Brain pericyte (primary cell): ENCODE results near the gene PPIA.
A peak's percentile ranks its signal among the peaks of the same experiment; 100 is the strongest.
"Not testable (repeated sequence)": the region's sequence is repeated elsewhere in the genome, so short reads cannot be mapped to it uniquely, and the experiment has no call there.

ENCODE experiments used
- DNase-seq: peaks from one replicate; pipeline ENCODE4 v3.0.0-alpha.2; 2012; ENCODE audit warnings: low read depth, low spot score

PPIA gene

DNA sequence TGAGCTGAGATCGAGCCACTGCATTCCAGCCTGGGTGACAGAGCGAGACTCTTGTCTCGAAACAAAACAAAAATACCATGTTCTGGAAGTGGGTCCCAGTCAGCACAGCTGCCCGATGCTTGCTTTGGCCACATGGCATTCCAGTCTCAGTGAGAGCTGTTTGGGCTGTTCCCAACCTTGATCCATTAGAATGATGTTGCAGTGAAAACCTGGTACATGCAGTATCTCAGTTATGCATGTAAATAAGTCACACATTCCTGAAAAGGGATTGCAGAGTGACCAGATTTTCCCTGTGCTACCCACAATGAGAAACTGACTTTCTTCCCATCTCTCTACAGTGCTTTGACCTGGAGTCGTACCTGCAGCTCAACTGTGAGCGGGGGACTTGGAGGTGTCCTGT lies 32.4 kb upstream of the PPIA start:
- DNase-seq, result no peak

GRCh38 chr7:44764665-44765578 lies 31.6 kb upstream of the PPIA start:
- DNase-seq, result no peak

DNA sequence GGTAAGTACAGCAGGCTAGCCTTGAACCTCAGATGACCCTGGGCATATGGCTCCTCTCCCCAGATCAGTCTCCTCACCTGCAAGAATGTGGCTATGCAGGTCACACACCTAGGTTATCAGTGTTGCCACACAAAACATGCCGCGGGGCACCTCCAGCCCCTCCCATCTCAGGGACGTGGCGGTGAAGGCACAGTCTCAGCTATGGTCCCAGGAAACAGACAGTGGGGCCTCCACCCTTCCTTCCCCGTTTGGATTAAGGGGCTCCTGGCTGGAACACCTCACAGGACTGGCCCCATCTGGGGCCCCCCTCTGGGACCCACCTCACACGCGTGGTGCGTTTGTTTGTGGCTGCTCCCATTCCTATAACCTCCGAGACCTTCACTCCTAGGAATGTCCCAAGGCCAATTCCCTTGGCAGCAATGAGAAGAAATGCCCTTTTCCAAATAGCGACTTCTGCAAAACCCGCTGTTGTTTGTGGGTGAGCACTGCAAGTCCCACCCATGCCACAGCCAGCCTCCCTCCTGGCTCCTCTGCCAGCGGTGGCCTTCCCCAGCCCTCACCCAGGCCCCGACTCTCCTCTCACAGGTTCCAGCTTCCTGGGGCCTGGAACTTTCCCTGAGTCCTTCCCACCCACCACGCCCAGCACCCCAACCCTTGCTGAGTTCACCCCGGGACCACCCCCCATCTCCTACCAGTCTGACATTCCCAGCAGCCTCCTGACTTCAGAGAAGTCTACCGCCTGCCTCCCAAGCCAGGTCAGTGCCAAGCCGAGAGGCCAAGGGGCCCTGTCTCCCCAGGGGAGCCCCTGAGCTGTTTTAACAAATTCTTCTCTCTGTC lies 30.7 kb upstream of the PPIA start:
- DNase-seq, result no peak

DNA sequence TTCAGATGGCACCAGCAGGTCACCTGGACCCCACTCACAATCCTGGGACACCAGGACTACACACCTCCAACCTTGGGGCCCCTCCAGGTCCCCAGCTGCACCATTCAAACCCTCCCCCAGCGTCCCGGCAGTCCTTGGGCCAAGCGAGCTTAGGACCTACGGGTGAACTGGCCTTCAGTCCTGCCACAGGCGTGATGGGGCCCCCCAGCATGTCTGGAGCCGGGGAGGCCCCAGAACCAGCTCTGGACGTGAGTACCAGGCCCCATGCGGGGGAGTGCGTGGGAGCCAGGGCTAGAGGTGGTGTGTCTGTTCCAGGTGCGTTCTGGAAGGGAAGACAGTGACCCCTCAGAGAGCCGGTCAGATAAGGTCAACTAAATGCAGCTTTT lies 30.1 kb upstream of the PPIA start:
- no peak for DNase-seq

DNA sequence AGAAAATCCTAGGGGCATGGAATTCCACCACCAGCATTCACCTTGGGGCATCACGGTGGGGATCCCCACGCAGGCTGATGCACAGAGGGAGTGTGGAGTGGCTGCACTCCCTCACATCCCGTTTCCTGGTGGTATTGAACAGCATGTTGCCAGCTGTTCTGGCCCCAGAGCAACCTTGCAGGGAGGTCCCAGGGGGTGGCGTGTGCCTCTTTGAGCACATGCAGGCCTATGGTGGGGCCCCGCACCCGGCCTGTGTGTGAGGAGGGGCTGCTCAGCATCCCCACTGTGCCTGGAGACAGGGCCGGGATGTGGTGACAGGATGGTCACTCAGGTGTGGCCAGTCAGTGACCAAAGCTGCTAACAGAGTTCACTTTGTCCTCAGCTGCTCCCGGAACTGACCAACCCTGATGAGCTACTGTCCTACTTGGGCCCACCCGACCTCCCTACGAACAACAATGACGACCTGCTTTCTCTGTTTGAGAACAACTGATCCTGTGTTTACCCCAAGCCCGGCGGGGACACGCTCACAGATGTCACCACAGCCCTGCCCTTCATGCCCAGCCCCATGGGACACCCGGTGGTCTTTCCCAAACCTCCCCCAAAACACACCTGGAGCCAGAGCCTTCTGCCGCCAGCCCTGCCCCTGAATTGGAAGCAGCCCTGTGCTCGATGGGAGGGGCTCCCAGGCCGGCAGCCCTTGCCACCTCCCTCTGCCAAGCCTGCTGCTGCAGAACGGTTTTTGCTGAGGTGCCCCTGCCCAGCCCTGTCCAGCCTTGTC lies 29.2 kb upstream of the PPIA start:
- no peak for DNase-seq

DNA sequence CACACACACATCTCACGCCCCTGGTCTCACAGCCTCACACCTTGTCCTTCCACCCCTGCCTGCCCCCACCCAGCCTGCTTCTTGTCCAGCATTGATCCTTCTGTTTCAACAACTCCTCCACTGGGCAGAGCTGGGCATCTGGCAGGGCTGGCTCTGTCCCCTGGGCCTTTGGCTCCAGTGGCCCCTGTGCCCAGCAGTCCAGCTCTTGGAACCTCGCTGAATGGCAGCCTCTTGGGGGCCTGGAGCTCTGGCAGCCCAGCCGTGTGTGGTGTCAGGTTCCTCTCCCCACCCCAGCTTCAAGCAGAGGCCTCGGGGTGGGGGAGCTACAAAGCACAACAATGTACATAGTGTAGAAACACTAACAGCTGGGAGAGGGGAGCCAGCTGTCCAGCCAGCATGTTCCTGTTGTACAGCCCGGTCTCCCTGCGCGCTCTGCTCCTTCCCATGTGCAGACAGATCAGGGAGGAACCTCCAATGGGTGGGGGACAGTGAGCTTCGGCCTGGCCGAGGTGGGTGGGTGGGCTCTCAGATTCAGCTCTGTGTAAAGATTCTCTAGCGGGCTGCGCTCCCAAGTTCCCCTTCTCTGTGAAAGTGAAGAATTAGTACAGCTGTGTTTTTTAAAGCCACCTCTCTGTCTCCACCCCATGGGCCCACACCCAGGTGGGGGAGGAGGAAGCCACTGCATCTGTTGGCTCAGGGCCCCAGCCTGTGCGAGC lies 28.4 kb upstream of the PPIA start:
- peak; percentile 46 for DNase-seq

DNA sequence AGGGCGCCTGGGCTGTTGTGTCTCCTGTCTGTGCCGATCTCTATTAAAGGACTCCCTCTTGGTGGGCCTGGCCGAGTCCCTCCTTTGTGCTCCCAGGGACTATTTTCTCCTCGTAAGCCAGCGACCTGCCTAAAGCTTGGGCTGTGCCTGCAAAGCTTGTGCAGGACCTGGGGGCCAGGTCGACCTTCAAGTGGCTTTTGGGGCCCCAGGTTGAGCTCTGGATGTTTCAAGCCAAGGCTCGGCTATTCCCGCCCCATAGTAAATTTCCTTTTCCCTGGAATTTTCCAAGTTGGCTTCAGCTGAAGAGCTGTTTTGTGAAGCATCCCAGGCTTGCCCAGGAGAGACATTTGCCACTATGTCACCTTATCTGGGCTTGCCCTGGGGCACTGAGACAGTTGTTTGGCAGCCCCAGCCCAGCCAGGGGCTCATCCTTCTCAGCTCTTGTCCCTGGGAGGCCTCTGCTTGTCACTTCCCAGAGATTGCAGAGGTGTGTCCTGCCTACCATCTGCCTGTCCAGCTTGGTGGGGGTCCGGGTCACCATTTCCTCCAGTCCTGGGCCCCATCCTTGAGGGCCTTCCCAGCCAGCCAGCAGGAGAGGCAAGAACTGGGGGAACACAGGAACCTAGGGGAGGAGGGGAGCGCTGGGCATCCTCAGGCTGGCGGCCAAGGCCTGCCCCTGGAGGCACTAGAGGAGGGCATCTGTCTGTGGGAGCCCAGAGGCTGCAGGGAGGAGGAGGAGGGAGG lies 27.7 kb upstream of the PPIA start:
- no peak for DNase-seq

- DNase-seq, result no peak
Measured at GRCh38 chr7:44769376-44769775, 27.1 kb upstream of the PPIA start.

DNA sequence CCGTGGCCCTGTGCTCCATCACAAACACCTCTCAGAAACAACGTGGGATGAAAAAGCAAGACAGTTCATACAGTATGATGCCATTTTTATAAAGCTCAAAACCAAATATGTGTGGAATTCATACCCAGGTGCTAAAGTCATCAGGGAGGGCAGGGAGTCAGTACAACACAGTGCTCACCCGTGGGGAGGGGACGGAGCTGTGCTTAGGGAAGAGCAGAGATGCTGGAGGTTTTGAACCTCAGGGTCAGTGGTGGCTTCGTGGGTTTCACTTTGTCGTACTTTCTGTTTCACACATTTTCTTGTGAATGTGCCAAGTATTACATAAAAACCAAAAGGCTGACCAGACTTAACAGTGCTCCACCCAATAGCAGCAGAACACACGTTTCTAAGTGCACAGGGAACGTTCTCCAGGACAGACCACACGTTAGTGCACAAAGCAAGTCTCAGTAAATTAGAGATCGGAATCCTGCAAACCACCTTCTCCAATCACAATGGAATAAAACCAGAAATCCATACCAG lies 26.6 kb upstream of the PPIA start:
- DNase-seq, result no peak

- no peak for DNase-seq
Measured at GRCh38 chr7:44771358-44771757, 25.1 kb upstream of the PPIA start.

- no peak for DNase-seq
Measured at GRCh38 chr7:44772440-44772839, 24.0 kb upstream of the PPIA start.

DNA sequence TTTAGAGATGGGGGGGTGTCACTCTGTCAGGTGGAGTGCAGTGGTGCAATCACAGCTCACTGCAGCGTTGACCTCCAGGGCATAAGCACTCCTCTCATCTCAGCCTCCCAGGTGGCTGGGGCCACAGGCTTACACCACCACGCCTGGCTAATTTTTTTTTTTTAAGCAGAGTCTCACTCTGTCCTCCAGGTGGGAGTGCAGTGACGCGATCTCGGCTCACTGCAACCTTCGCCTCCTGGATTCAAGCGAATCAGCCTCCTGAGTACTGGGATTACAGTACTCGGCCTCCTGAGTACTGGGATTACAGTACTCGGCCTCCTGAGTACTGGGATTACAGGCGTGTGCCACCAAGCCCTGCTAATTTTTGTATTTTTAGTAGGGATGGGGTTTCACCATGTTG lies 23.6 kb upstream of the PPIA start:
- no peak for DNase-seq

DNA sequence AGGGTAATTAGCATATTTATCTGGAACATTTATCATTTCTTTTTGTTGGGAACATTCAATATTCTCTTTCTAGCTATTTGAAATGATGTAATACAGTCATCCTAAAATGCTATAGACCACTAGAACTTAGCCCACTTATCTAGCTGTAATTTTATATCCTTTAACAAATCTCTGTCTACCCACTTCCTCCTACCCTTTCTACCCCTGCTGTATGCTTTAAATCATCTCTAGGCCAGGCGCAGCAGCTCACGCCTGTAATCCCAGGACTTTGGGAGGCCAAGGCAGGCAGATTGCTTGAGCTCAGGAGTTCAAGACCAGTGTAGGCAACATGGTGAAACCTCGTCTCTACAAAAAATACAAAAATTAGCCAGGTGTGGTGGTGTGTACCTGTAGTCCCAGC lies 22.0 kb upstream of the PPIA start:
- DNase-seq, result not testable (repeated sequence)

DNA sequence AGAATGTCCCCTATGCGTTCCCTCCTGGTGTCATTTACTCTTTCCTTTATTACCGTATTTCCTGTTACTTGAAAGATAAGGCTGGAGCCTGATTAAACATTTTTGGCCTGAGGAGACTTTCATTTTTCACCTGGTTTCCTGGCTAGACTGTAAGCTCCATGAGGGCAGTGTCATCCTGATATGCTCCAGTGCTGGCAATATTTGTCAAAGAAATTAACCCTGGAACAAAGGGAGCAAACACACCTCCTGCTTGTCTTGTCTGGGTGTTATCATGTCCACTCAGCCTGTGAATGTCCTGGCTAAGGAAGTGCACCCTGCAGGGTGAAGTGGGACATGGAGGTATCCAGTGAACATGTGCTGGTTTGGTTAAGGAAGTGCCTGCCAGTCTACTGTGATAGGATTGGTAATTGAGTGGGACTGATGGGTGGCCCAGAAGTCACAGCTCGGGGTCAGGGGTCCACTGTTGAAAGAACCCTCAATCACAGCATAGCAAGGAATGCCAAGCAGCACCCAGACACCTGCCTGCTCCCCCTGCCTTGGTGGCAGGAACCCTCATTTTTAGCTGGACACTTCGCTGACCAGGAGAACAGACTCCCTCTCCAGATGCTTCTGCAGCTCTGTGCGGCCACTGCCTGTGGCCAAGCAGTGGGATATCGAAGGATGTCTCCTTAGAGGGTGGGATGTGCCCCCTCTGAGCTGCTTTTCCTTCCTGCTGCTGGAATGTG lies 20.9 kb upstream of the PPIA start:
- no peak for DNase-seq

GRCh38 chr7:44776211-44776610 lies 20.3 kb upstream of the PPIA start:
- DNase-seq, result no peak

- DNase-seq, result no peak
Measured at GRCh38 chr7:44782460-44782859, 14.0 kb upstream of the PPIA start.

GRCh38 chr7:44783407-44783806 lies 13.1 kb upstream of the PPIA start:
- no peak for DNase-seq

DNA sequence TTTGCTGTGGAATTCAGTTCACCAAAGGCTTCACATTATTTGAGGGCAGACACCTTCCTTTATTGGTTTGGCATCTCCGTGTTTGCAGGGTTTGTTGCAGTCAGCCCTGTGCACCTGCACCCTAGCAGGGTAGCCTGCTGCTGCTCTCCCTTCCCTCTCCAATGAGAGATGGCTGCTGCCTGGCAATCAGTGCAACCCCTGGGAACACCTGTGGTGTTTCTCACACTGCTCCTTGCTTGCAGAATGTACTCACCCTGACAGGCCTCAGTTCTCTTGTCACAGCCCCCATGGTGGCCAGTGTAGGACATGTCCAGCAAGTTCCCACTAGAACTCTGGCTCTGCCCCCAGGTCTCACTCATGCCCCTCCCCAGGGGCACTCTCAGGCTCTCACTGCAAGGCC lies 12.1 kb upstream of the PPIA start:
- DNase-seq, result no peak

- not testable (repeated sequence) for DNase-seq
Measured at GRCh38 chr7:44785218-44785617, 11.3 kb upstream of the PPIA start.

DNA sequence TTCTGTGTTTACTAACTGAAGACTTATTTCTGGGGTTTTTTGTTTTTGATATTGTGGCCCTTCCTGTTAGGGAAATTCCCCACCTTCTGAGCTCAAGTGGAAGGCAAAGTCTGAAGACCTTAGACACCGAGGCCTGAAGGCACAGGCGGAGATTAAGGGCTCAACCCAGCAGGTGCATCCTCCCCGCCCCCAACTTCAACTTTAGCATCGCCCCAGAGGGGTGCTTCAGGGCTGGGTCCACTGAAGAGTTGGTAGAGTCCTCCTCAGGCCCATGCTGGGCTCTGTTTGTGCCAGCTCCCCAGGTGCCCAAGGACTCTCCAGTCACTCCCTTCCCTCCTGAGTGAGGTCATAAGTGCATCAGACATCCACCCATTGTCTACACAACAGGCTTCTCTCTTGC lies 9.4 kb upstream of the PPIA start:
- no peak for DNase-seq
